Stimulated activated CD4-positive, alpha-beta T cell treated with anti-CD3 and anti-CD28 coated beads, Interleukin-1b, Interleukin-23, amount 100 ng/mL, for 24 hours (primary cell): ENCODE measurements around the gene PDE11A.

Experiments used
- DNase-seq, 4 experiments: peaks; one replicate each; pipeline ENCODE4 v3.0.0-alpha.2; 2020; ENCODE audit warnings: low read depth in 4 of 4, low spot score in 1 of 4

Gene PDE11A

DNA sequence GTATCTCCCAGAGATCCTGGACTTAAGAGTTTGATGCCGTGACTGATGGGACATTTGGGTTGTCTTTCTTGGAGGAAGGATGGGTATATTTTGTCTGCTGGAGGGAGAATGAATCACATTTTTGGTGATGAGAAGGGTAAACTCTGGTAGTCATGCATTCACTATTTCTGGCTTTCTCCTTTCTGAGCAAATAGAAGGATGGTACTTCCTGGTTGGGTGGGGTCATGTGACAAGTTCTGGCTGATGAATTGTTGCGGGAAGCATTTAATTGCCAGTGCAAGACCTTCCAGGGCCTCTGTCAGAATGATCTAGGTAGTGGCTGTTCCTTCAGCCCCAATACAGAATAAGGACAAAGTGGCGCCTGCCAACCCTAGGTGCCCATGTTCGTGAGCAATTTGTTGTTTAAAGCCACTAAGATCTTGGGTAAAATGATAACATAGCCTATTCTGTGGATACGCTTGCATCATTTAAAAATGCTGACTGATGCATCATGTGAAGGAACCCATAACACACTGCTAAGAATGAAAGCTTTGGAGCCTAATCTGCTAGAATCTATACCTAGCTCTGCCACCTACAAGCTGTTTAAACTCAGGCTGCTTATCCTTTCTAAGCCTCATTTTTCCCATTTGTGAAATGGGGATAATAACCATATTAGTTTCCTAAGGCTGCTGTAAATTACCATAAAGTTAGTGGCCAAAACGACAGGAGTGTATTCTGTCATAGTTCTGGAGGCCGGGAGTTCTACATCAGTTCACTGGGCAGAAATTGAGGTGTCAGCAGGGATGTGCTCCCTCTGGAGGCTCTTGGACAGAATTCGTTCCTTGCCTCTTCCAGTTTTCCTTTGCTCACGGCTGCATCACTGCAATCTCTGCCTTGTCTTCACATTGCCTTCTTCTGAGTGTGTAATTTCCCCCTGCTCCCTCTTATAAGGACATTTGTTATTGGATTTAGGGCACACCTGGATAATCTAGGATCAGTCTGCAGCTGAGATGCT lies 398.7 kb downstream of the PDE11A start:
- DNase-seq: no peak

GRCh38 chr2:177671662-177672061 lies 400.9 kb downstream of the PDE11A start:
- DNase-seq: no peak

- no peak for DNase-seq
Observed at GRCh38 chr2:177670791-177671535, 401.6 kb downstream of the PDE11A start.

- DNase-seq: no peak
Observed at GRCh38 chr2:177669625-177670330, 402.8 kb downstream of the PDE11A start.

DNA sequence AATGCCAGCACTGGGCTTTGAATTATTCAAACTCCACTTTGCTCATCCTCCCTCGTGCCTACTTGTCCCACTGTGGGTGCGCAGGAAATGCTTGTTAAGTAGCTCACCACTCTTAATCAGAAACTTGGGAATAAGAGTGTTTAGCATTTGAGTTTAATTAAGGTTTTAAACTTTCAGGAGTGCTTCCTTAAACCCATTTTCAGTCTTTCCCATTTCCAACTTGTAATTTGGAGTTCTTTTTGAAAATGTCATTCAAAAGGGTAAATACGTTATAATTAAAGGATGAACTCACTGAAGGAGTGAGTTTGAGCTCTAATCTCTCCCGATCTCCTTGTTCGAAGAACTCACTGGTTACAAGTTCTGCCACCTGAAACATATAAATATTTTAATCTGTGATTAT lies 403.4 kb downstream of the PDE11A start:
- DNase-seq: no peak

DNA sequence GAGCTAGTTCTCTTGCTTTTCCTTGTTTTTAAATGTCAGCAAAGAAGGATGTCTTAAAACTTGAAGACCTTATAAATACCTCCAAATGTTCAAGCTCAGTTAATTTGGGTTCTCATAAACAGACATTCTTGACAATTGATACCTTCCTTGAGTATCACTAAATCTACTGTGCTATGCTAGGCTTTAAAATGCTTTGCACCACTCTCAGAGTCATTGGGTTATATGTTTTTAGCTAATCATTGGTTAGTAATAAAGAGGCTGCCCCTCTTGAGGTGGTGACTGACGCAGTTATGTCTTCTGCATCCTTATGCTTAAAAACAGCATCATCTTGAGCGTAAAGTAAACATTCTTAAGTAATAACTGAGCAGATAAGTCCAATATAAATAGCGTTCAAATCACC lies 404.0 kb downstream of the PDE11A start:
- DNase-seq: no peak

GRCh38 chr2:177667626-177668025 lies 405.0 kb downstream of the PDE11A start:
- no peak for DNase-seq

- DNase-seq: no peak
Observed at GRCh38 chr2:177666408-177666807, 406.2 kb downstream of the PDE11A start.

DNA sequence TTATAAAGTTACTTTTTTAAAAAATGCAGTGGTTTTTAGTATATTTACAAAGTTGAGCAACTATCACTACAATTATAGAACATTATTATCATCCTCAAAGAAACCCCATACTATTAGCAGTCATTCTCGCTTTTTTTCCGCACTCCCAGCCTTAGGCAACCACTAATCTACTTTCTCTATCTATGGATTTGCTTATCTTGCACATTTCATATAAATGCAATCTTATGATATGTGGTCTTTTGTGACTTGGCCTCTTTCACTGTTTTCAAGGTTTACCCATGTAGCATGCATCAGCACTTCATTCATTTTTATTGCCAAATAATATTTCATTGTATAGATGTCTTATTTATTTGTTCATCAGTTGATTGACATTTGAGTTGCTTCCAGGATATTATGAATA lies 406.6 kb downstream of the PDE11A start:
- no peak for DNase-seq

DNA sequence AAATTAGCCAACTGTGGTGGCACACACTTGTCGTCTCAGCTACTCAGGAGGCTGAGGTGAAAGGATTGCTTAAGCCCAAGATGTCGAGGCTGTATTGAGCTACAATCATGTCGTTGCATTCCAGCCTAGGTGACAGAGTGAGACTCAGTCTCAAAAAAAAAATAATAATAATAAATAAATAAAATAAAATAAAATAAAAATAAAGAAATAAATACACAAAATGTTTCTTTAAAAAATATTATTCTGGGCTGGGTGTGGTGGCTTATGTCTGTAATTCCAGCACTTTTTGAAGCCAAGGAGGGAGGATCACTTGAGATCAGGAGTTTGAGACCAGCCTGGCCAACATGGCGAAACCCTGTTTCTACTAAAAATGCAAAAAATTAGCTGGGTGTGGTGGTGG lies 407.2 kb downstream of the PDE11A start:
- DNase-seq: no peak

DNA sequence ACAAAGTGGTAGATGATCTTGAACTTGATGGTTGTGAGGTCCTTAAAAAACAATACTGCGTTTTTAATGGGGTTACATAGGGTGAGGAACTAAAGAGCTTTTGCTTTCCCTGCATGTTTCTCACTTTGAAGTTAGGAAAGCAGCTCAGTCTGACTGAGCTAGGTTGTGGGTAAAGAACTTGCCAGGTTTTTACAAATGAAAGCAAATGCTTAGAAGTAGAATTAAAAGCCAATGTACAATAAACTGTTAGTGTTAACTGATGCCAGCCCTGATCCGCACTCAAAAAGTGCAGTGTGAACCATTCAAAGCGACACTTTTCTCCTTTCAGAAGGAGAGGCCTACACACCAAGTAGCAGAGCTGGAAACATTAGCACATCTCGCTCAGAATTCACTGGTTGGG lies 409.7 kb downstream of the PDE11A start:
- DNase-seq: no peak

DNA sequence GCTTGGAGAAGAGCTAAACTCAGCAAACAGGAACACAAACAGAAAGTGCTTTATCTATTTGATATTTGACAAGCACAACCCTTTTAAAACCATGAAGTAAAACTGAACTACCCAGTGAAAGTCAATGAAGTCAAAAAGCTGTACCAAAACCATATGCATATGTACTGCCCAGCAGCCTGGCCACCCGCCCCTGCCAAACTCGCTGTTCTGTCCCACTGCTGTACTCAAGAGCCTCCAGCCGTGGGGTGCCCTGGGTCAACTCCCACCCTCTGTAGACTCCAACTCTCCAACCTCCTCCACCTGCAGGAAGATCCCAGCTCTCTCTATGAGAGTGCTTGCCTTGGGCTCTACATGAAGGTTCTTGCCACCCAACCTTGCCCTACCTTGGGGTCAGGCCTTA lies 411.8 kb downstream of the PDE11A start:
- DNase-seq: no peak

- no peak for DNase-seq
Observed at GRCh38 chr2:177658309-177658708, 414.3 kb downstream of the PDE11A start.

GRCh38 chr2:177651833-177652232 lies 420.7 kb downstream of the PDE11A start:
- DNase-seq: no peak

DNA sequence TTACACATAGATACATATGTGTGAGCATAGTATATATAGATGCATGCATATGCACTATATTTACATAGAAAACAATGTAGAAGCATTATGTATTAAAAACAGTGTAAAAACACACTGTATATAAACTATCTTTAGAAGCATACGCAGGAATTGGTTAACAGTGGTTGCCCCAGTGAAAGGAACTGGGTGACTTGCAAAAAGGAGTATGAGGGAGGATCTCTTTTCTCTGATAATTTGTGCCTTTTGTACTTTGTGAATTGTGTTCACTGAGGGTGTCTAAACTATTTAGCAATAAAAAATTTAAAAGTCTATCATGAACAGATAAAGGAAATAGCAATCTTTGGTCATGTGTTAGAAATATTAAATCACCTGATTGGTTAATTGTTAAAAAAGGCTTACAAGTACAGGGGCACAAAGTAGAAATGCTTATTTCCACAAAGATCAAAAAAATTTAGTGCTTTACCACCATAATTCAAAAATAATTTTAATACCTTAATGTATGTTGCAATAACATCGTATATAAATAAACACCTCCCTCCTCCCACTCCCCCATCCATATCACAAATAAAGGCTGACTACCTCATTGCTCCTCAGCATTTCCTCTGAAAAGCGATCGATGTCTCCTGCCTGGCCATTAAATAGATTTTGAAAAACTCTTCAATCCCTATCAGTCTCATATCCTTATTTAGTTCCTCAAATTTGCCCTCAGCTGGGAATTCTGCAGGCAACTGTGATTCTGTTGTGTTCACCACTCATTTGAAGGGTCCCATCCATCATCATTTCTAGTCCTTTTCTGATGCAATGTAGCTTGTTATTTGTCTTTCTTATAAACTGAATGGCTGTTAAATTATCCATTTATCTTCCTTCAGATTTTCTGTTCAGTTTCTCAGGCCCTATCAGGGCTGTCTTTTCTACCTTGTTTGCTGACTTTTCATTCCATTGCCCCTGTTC lies 422.7 kb downstream of the PDE11A start:
- no peak for DNase-seq

DNA sequence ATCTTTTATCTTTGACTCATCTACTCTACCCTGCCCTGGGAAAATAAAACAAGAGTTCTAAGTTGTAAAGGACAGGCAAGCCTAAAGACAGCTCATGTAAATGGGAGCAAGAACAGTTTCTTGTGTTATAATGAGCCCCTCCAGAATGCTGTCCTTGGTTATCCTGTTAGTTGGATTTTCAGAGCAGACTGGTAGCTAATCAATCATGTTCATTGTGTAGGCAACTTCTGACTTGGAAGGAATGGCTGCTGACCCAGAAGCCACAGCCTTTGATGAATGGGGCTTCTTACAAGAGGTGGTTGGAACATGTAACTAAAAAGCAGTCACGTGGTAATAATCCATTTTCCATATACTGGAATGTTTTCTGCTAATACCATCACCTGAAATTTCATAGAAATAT lies 425.8 kb downstream of the PDE11A start:
- DNase-seq: no peak

DNA sequence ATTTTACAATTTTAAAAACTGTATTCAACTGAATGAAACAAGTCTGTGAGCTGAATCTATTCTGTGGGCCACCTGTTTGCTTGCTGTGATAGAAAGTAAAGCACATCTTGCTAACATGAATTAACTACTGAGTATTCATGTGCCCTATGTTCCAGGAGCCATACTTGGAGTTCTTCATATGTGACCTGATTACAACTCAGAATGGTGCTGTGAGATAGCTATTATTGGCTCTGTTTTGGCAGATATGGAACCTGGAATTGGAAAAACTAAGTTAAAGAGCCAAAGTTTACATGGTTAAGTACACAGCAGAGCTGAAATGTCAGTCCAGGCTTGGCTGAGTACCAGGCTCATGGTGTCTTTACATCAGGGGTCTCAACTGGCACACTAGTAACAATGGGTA lies 426.3 kb downstream of the PDE11A start:
- no peak for DNase-seq

DNA sequence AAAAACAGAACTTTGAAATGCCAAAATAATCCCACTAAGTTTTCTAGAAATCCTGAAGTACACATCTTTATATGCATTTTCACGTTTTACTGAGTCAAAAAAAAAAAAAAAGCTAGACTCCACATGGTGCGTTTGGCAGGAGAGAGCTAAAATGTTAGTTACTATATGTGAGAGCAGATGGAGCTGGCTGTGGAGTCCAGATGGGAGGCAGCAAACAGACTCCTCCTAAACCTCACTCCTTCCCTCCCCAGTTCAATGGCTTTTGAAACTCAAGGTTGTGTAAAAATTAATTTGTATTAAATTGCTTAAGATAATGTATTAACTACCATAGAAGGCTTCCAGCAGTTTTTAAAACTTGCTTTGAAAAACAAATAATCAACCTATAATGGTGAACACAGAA lies 431.2 kb downstream of the PDE11A start:
- no peak for DNase-seq

DNA sequence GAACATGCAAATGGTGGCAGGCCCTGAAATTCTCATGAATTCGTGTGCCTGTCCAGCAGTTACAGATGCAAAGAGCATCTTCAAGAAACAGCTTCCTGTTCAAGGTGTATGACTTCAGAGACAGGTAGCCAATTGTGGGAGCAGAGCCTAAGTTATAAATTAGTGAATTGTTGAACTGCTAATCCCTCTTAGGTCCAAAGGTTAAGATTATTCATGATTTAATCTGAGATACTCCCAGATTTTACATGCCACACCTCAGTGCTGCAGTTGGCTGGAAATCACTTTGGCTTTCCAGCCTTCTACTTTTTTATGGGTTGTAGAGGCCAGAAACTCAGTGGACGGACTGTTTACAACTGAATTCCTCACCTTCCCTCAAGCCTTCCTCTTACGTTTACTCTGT lies 432.2 kb downstream of the PDE11A start:
- no peak for DNase-seq

DNA sequence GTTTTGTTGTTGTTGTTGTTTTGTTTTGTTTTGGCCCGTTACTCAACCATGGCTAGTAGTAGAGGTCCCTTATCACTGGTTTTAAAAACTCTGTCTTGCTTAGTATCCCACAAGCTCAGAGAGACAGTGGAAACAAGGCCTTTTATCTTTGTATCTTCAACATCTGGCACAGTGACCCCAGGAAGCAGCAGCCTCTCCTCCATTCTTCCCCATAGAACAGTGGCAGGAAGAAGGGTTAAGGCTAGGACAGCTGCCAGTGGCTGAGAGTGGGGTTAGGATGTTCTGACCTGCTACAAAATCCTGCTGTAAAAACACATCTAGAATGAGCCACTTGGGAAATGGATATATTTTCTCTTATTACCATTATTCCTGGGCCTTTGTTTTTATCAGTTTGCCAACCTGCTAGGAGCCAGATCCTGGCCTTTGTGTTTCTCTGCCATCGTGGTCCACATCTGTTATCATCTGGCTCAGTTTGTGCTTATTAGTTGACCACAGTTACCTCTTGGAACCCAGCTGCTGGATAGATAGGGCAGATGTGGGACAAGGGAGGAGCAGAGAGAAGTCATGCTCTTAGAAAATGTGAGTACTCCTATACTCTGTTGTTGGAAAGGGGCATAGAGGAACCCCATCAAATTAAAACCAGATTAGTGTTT lies 433.2 kb downstream of the PDE11A start:
- DNase-seq: no peak
